IMR-90 (cell line): ENCODE measurements around the gene KRT76. TPM values are rescaled to one million over a fixed set of nuclear protein-coding genes. Genes with fewer than 3 reads are reported as not detected.

Experiments
- ATAC-seq: fragments of 200-7000 bp; cut with Tn5 transposase; 2 replicates; pipeline ENCODE4 v1.9.1; 2020; ENCODE audit warnings: low read depth, mild to moderate bottlenecking, moderate library complexity
- BruUV-seq: library from RNA; stranded (reverse); fragments of 400-500 nt; replicated peaks from 2 replicates; lab custom pipeline; 2021; lab: Mats Ljungman, UMichigan
- CTCF ChIA-PET: fragments of 300-600 bp; formaldehyde crosslinking; extraction: SDS; loops from one replicate; lab custom pipeline; 2021; ENCODE audit warnings: antibody characterized with exemption; lab: Yijun Ruan, JAX
- POLR2A ChIA-PET: fragments of 300-600 bp; sonication (Branson Sonifier 250); formaldehyde crosslinking; loops from one replicate; lab custom pipeline; 2022; ENCODE audit warnings: antibody characterized with exemption; ENCODE audit not compliant: unreplicated experiment; lab: Charles Lee
- DNase-seq: peaks from one replicate; pipeline ENCODE4 v3.0.0; 2013
- H2AFZ ChIP-seq: replicated peaks from 2 replicates; pipeline ENCODE3; 2013; ENCODE audit warnings: low read length, mild to moderate bottlenecking; ENCODE audit not compliant: poor library complexity
- H2AK5ac ChIP-seq: 2 replicates; pipeline ENCODE4 v1.6.1; 2013; ENCODE audit warnings: low read depth, low read length, inconsistent platforms
- H2AK9ac ChIP-seq: replicated peaks from 2 replicates; pipeline ENCODE3; 2013; ENCODE audit warnings: mild to moderate bottlenecking, low read depth, low read length, moderate library complexity; ENCODE audit not compliant: poor library complexity
- H2BK120ac ChIP-seq: 2 replicates; pipeline ENCODE4 v1.6.1; 2013; ENCODE audit warnings: low read depth, low read length, inconsistent platforms
- H2BK15ac ChIP-seq: 3 replicates; pipeline ENCODE4 v1.6.1; 2013; ENCODE audit warnings: low read depth, low read length, inconsistent platforms
- H2BK20ac ChIP-seq: 2 replicates; pipeline ENCODE4 v1.6.1; 2013; ENCODE audit warnings: low read depth, mild to moderate bottlenecking, inconsistent platforms, low read length, moderate library complexity
- H2BK5ac ChIP-seq: 2 replicates; pipeline ENCODE4 v1.6.1; 2013; ENCODE audit warnings: mild to moderate bottlenecking, low read depth, low read length, inconsistent platforms; ENCODE audit not compliant: poor library complexity, severe bottlenecking
- H3K14ac ChIP-seq: replicated peaks from 2 replicates; pipeline ENCODE4 v1.6.1; 2013; ENCODE audit warnings: low read depth, low read length, inconsistent platforms
- H3K18ac ChIP-seq: 2 replicates; pipeline ENCODE4 v1.6.1; 2013; ENCODE audit warnings: low read depth, low read length, control low read depth
- H3K23ac ChIP-seq: 2 replicates; pipeline ENCODE4 v1.6.1; 2013; ENCODE audit warnings: low read depth, low read length, inconsistent platforms
- H3K27ac ChIP-seq: 2 replicates; pipeline ENCODE4 v1.5.1; 2013; ENCODE audit warnings: mild to moderate bottlenecking, control low read depth, low read length; ENCODE audit not compliant: insufficient read depth
- H3K27me3 ChIP-seq: 2 replicates; pipeline ENCODE4 v1.6.1; 2013; ENCODE audit warnings: low read length; ENCODE audit not compliant: control insufficient read depth, insufficient read depth
- H3K36me3 ChIP-seq: 2 replicates; pipeline ENCODE4 v1.6.1; 2013; ENCODE audit warnings: low read length, mixed read lengths; ENCODE audit not compliant: control insufficient read depth, insufficient read depth
- H3K4ac ChIP-seq: 2 replicates; pipeline ENCODE4 v1.6.1; 2013; ENCODE audit warnings: low read depth, low read length, inconsistent platforms
- H3K4me1 ChIP-seq: 2 replicates; pipeline ENCODE4 v1.6.1; 2013; ENCODE audit warnings: low read length, mixed read lengths; ENCODE audit not compliant: control insufficient read depth, insufficient read depth
- H3K4me2 ChIP-seq: 2 replicates; pipeline ENCODE4 v1.6.1; 2013; ENCODE audit warnings: low read depth, mild to moderate bottlenecking, control low read depth, low read length, moderate library complexity
- H3K4me3 ChIP-seq: 2 replicates; pipeline ENCODE4 v1.5.1; 2013; ENCODE audit warnings: low read depth, mild to moderate bottlenecking, control low read depth, low read length, moderate library complexity; ENCODE audit not compliant: insufficient read depth
- H3K56ac ChIP-seq: 2 replicates; pipeline ENCODE4 v1.6.1; 2013; ENCODE audit warnings: low read length, inconsistent platforms; ENCODE audit not compliant: insufficient read depth; ENCODE audit errors: extremely low read depth
- H3K79me1 ChIP-seq, 2 experiments: 2 replicates each; pipeline ENCODE4 v1.6.1; 2013; ENCODE audit warnings: low read length in 2 of 2, inconsistent platforms in 1 of 2, low read depth in 1 of 2
- H3K9ac ChIP-seq: 2 replicates; pipeline ENCODE4 v1.6.1; 2013; ENCODE audit warnings: low read depth, low read length, control low read depth
- H3K9me1 ChIP-seq: 2 replicates; pipeline ENCODE4 v1.6.1; 2013; ENCODE audit warnings: low read length, inconsistent platforms; ENCODE audit not compliant: insufficient read depth
- H3K9me3 ChIP-seq: 2 replicates; pipeline ENCODE4 v1.6.1; 2013; ENCODE audit warnings: low read length; ENCODE audit not compliant: control insufficient read depth, insufficient read depth
- H4K20me1 ChIP-seq: 2 replicates; pipeline ENCODE4 v1.6.1; 2013; ENCODE audit warnings: low read length, inconsistent platforms; ENCODE audit not compliant: insufficient read depth
- H4K5ac ChIP-seq: 2 replicates; pipeline ENCODE4 v1.6.1; 2013; ENCODE audit warnings: mild to moderate bottlenecking, low read depth, low read length, control low read depth
- H4K8ac ChIP-seq, 2 experiments: 2 replicates each; pipeline ENCODE4 v1.6.1; 2013; ENCODE audit warnings: low read depth in 2 of 2, low read length in 2 of 2, control low read depth in 1 of 2, inconsistent platforms in 1 of 2
- H4K91ac ChIP-seq: 2 replicates; pipeline ENCODE4 v1.6.1; 2013; ENCODE audit warnings: low read depth, low read length, inconsistent platforms; ENCODE audit not compliant: insufficient read depth
- BHLHE40 ChIP-seq: fragments of 150-350 bp; IDR thresholded peaks from 2 replicates; pipeline ENCODE4 v1.6.1; 2016; ENCODE audit warnings: mild to moderate bottlenecking, low read depth, low read length
- CEBPB ChIP-seq: IDR thresholded peaks from 2 replicates; pipeline ENCODE4 v1.6.1; 2012; ENCODE audit warnings: low read depth, low read length, improper control_type of control experiment
- CHD1 ChIP-seq: IDR thresholded peaks from 2 replicates; pipeline ENCODE4 v1.6.1; 2012; ENCODE audit warnings: low read depth, low read length, improper control_type of control experiment
- CTCF ChIP-seq: conservative IDR thresholded peaks from 2 replicates; pipeline ENCODE4 v1.5.1; 2012; ENCODE audit warnings: mild to moderate bottlenecking, low read depth, low read length, improper control_type of control experiment
- ELK1 ChIP-seq: fragments of 150-350 bp; IDR thresholded peaks from 2 replicates; pipeline ENCODE4 v1.6.1; 2016; ENCODE audit warnings: low read depth, mild to moderate bottlenecking, low read length, moderate library complexity, borderline replicate concordance
- FOS ChIP-seq: fragments of 150-350 bp; IDR thresholded peaks from 2 replicates; pipeline ENCODE4 v1.6.1; 2016; ENCODE audit warnings: low read depth, low read length
- MAFK ChIP-seq: IDR thresholded peaks from 2 replicates; pipeline ENCODE4 v1.6.1; 2012; ENCODE audit warnings: low read depth, low read length, improper control_type of control experiment
- MAZ ChIP-seq: IDR thresholded peaks from 2 replicates; pipeline ENCODE4 v1.6.1; 2012; ENCODE audit warnings: low read depth, mild to moderate bottlenecking, low read length, improper control_type of control experiment, moderate library complexity, borderline replicate concordance
- MXI1 ChIP-seq: IDR thresholded peaks from 2 replicates; pipeline ENCODE4 v1.6.1; 2012; ENCODE audit warnings: low read depth, mild to moderate bottlenecking, low read length, moderate library complexity, borderline replicate concordance
- NFE2L2 ChIP-seq: fragments of 150-350 bp; IDR thresholded peaks from 2 replicates; pipeline ENCODE4 v1.6.1; 2016; ENCODE audit warnings: low read depth, mild to moderate bottlenecking, low read length
- POLR2A ChIP-seq: IDR thresholded peaks from 2 replicates; pipeline ENCODE4 v1.6.1; 2012; ENCODE audit warnings: mild to moderate bottlenecking, low read depth, low read length
- RAD21 ChIP-seq: IDR thresholded peaks from 2 replicates; pipeline ENCODE4 v1.6.1; 2012; ENCODE audit warnings: low read length, improper control_type of control experiment
- RCOR1 ChIP-seq: IDR thresholded peaks from 2 replicates; pipeline ENCODE4 v1.6.1; 2012; ENCODE audit warnings: mild to moderate bottlenecking, low read length, improper control_type of control experiment; ENCODE audit not compliant: insufficient replicate concordance
- RFX5 ChIP-seq: IDR thresholded peaks from 2 replicates; pipeline ENCODE4 v1.8.0; 2012; ENCODE audit warnings: low read depth, mild to moderate bottlenecking, low read length, moderate library complexity
- SMC3 ChIP-seq: fragments of 150-350 bp; IDR thresholded peaks from 2 replicates; pipeline ENCODE4 v1.6.1; 2016; ENCODE audit warnings: low read depth, mild to moderate bottlenecking, antibody characterized with exemption, low read length, moderate library complexity
- USF2 ChIP-seq: fragments of 150-350 bp; IDR thresholded peaks from 2 replicates; pipeline ENCODE4 v1.6.1; 2017; ENCODE audit warnings: mild to moderate bottlenecking, antibody characterized with exemption, low read length, low read depth
- WGBS, 2 experiments: methylation state at CpG; one replicate each; pipeline versions ENCODE4 v1.1.5 to v1.1.7; 2013; ENCODE audit warnings: missing lambda C conversion rate in 2 of 2; ENCODE audit not compliant: insufficient read length in 1 of 2; ENCODE audit errors: extremely low coverage in 2 of 2; 5-methylcytosine and 5-hydroxymethylcytosine counted together
- dilution Hi-C: fragments of 300-500 bp; cut with HindIII; formaldehyde crosslinking; loops from one replicate; pipeline ENCODE4 v1.14.3; 2018; ENCODE audit warnings: low sequenced_read_pairs; ENCODE audit not compliant: unreplicated experiment
- in situ Hi-C: fragments of 300-500 bp; cut with MboI; formaldehyde crosslinking; loops from 3 replicates; pipeline ENCODE4 v1.14.3; 2019; ENCODE audit warnings: low sequenced_read_pairs, inconsistent platforms, mixed read lengths
- intact Hi-C: fragments of 100-400 bp; cut with micrococcal nuclease; formaldehyde crosslinking; loops from 2 replicates; pipeline ENCODE4 v1.10.0; 2022
- polyA plus RNA-seq, 3 experiments: library from polyadenylated mRNA; depleted of rRNA; stranded (reverse); fragments of >200 nt; gene quantifications; 2 replicates each; pipeline ENCODE4 v1.2.3, GENCODE V29; 2012; ENCODE audit warnings: low replicate concordance in 1 of 3
- total RNA-seq: library from RNA; depleted of rRNA; stranded (reverse); fragments of >200 nt; gene quantifications from 2 replicates; pipeline ENCODE4 v1.2.3, GENCODE V29; 2012

Gene KRT76
- total and polyA plus RNA-seq, 2 of the 4 experiments (the other 2 are of a cell fraction), result not detected

- Histone ChIP-seq H3K9me1 (no peaks in the 10 kb centered on the region), H3K36me3 (no peaks in the 10 kb centered on the region), H3K23ac (no peak overlapping the region), H3K4me1 (no peaks in the 10 kb centered on the region), H3K27ac (no peak overlapping the region), H2BK120ac (no peak overlapping the region), H3K18ac (no peak overlapping the region), H3K79me1 (no peaks in the 10 kb centered on the region), H2BK15ac (no peak overlapping the region), H4K8ac (no peak overlapping the region), H3K4me2 (no peak overlapping the region), H3K4me3 (no peak overlapping the region), H3K14ac (no peak overlapping the region), H2AK5ac (no peak overlapping the region), H2AFZ (no peak overlapping the region), H2AK9ac (no peak overlapping the region), H2BK5ac (no peak overlapping the region), H4K20me1 (no peaks in the 10 kb centered on the region), H3K4ac (no peak overlapping the region), H3K9ac (no peak overlapping the region), H4K91ac (no peak overlapping the region), H3K9me3 (no peaks in the 10 kb centered on the region), H2BK20ac (no peak overlapping the region), H3K56ac (no peak overlapping the region), H3K27me3 (no peaks in the 10 kb centered on the region; the same call in none of the 2 replicates), H4K5ac (no peak overlapping the region)
- ChIA-PET CTCF (no interaction called here), POLR2A (no interaction called here)
- TF ChIP-seq CEBPB (no peak), RAD21 (no peak), MXI1 (no peak), MAZ (no peak), SMC3 (no peak), RCOR1 (no peak), POLR2A (no peak), MAFK (no peak), CHD1 (no peak), ELK1 (no peak), RFX5 (no peak), USF2 (no peak), FOS (no peak), NFE2L2 (no peak), BHLHE40 (no peak), CTCF (no peak)
- no CpG with 5 or more reads among the region's 3 CpGs for WGBS, 2 experiments
- DNase-seq, result no peak
- no TSS peak for BruUV-seq
- no peak for ATAC-seq
- in situ Hi-C loops, result no loop called here
- dilution Hi-C loops, result no loop called here
- intact Hi-C loops, result no loop called here
Observed at GRCh38 chr12:52753283-52753682, 23.9 kb downstream of the KRT76 start.
